Loucy (cell line): ENCODE results near the gene HSPBP1.
A peak's percentile ranks its signal among the peaks of the same experiment; 100 is the strongest.

Experiments used
- H2AFZ ChIP-seq: fragments of 200-600 bp; sonication (generic); 2 replicates; pipeline ENCODE4 v1.6.0; 2016; ENCODE audit warnings: antibody characterized with exemption, mild to moderate bottlenecking, low read length, moderate library complexity
- H3F3A ChIP-seq: fragments of 200-600 bp; 2 replicates; pipeline ENCODE4 v1.6.0; 2016; ENCODE audit warnings: antibody characterized with exemption, low read depth, mild to moderate bottlenecking
- H3K27me3 ChIP-seq: fragments of 200-600 bp; sonication (generic); 2 replicates; pipeline ENCODE4 v1.6.1; 2014; ENCODE audit warnings: low read length, mild to moderate bottlenecking; ENCODE audit not compliant: insufficient read depth, poor library complexity, severe bottlenecking
- H3K36me3 ChIP-seq: fragments of 200-600 bp; sonication (generic); 2 replicates; pipeline ENCODE4 v1.6.1; 2016; ENCODE audit warnings: low read length; ENCODE audit not compliant: insufficient read depth
- H3K4me1 ChIP-seq: fragments of 200-600 bp; sonication (generic); 2 replicates; pipeline ENCODE4 v1.5.1; 2014; ENCODE audit warnings: low read length, mild to moderate bottlenecking; ENCODE audit not compliant: insufficient read depth, poor library complexity, severe bottlenecking
- H3K4me2 ChIP-seq: fragments of 200-600 bp; sonication (generic); 2 replicates; pipeline ENCODE4 v1.6.0; 2014; ENCODE audit warnings: antibody characterized with exemption, low read length, low read depth, mild to moderate bottlenecking; ENCODE audit not compliant: poor library complexity, severe bottlenecking
- H3K4me3 ChIP-seq: fragments of 200-600 bp; sonication (generic); 2 replicates; pipeline ENCODE4 v1.5.1; 2014; ENCODE audit warnings: low read length, mild to moderate bottlenecking, mixed read lengths; ENCODE audit not compliant: poor library complexity, severe bottlenecking
- H3K79me2 ChIP-seq: fragments of 200-600 bp; sonication (generic); 2 replicates; pipeline ENCODE4 v1.6.1; 2014; ENCODE audit warnings: low read length; ENCODE audit not compliant: insufficient read depth
- H3K9ac ChIP-seq: fragments of 200-600 bp; sonication (generic); 2 replicates; pipeline ENCODE4 v1.6.0; 2014; ENCODE audit warnings: mild to moderate bottlenecking, low read depth, low read length, moderate library complexity; ENCODE audit not compliant: poor library complexity, severe bottlenecking
- H3K9me2 ChIP-seq: fragments of 200-600 bp; sonication (generic); replicated peaks from 2 replicates; pipeline ENCODE4 v1.6.1; 2016; ENCODE audit warnings: low read depth, low read length, mixed read lengths
- H3K9me3 ChIP-seq: fragments of 200-600 bp; sonication (generic); 2 replicates; pipeline ENCODE4 v1.6.1; 2014; ENCODE audit warnings: mild to moderate bottlenecking, antibody characterized with exemption, low read length, low read depth; ENCODE audit not compliant: insufficient read depth
- H4K20me1 ChIP-seq: fragments of 200-600 bp; sonication (generic); 2 replicates; pipeline ENCODE4 v1.6.0; 2014; ENCODE audit warnings: antibody characterized with exemption, low read length, mild to moderate bottlenecking; ENCODE audit not compliant: insufficient read depth, poor library complexity, severe bottlenecking
- CTCF ChIP-seq: fragments of 200-600 bp; sonication (generic); conservative IDR thresholded peaks from 2 replicates; pipeline ENCODE4 v1.5.1; 2014; ENCODE audit warnings: mild to moderate bottlenecking, antibody characterized with exemption, low read length
- EZH2phosphoT487 ChIP-seq: fragments of 200-600 bp; IDR thresholded peaks from 2 replicates; pipeline ENCODE4 v1.6.1; 2018; ENCODE audit warnings: antibody characterized with exemption, mild to moderate bottlenecking, moderate library complexity, borderline replicate concordance

The HSPBP1 gene

GRCh38 chr19:55248704-55249103 is 31.2 kb downstream of the HSPBP1 start:
- peaks cover 72% of the 10 kb centered on the region; the same call in 1 of the 2 replicates for H3K36me3 ChIP-seq
- peak overlapping the region; percentile 20 for H3K9ac ChIP-seq
- peak overlapping the region; percentile 41 for H3K4me2 ChIP-seq
- H3K9me3 ChIP-seq = no peaks in the 10 kb centered on the region
- no peaks in the 10 kb centered on the region for H3K9me2 ChIP-seq
- no peak for TF ChIP-seq EZH2phosphoT487
- TF ChIP-seq CTCF = no peak
- peaks cover 56% of the 10 kb centered on the region for H3K4me1 ChIP-seq
- peaks cover 100% of the 10 kb centered on the region for H3K79me2 ChIP-seq
- no peaks in the 10 kb centered on the region for H3K27me3 ChIP-seq
- H3K4me3 ChIP-seq = no peak overlapping the region
- peaks cover 13% of the 10 kb centered on the region for H3F3A ChIP-seq
- peaks cover 78% of the 10 kb centered on the region for H4K20me1 ChIP-seq
- no peak overlapping the region for H2AFZ ChIP-seq

GRCh38 chr19:55248166-55248675 is 31.7 kb downstream of the HSPBP1 start:
- Histone ChIP-seq H3K79me2 (peaks cover 100% of the 10 kb centered on the region), H3K4me1 (peaks cover 51% of the 10 kb centered on the region), H3F3A (peaks cover 8% of the 10 kb centered on the region), H3K9ac (peak overlapping the region; percentile 20), H3K36me3 (peaks cover 73% of the 10 kb centered on the region; the same call in 1 of the 2 replicates), H3K27me3 (no peaks in the 10 kb centered on the region), H3K9me2 (no peaks in the 10 kb centered on the region), H2AFZ (no peak overlapping the region), H4K20me1 (peaks cover 80% of the 10 kb centered on the region), H3K9me3 (no peaks in the 10 kb centered on the region), H3K4me2 (peak overlapping the region; percentile 41), H3K4me3 (no peak overlapping the region)
- no peak for TF ChIP-seq CTCF
- TF ChIP-seq EZH2phosphoT487 = no peak

GRCh38 chr19:55247621-55248099 is 32.2 kb downstream of the HSPBP1 start:
- Histone ChIP-seq H3K27me3 (no peaks in the 10 kb centered on the region), H3K36me3 (peaks cover 73% of the 10 kb centered on the region; the same call in 1 of the 2 replicates), H3K4me3 (no peak overlapping the region), H3F3A (peaks cover 4% of the 10 kb centered on the region; the same call in 1 of the 2 replicates), H3K9ac (no peak overlapping the region), H3K9me2 (no peaks in the 10 kb centered on the region), H3K4me1 (peaks cover 46% of the 10 kb centered on the region), H4K20me1 (peaks cover 82% of the 10 kb centered on the region), H2AFZ (no peak overlapping the region), H3K9me3 (no peaks in the 10 kb centered on the region), H3K79me2 (peaks cover 97% of the 10 kb centered on the region), H3K4me2 (peak overlapping the region; percentile 41)
- TF ChIP-seq CTCF (no peak), EZH2phosphoT487 (no peak)
